ENCODE results near the gene MPND.
A peak's percentile ranks its signal among the peaks of the same experiment; 100 is the strongest.

MPND gene

DNA sequence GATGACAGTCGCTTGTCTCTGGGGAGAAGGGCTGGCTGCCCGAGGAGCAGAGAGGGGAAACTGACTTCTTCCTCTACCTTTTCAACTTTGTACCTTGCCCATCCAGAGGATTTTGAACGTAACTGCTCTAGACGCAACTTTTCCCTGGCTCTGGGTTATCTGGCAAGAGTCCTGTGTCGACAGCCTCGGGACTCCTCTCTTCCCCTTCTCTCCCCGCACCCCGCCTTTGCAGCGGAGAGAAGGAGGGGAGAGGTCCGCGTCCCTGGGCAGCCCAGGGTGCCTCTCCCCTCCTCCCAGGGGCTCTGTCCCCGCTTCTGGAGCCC is 56.4 kb downstream of the MPND start:
- H3K27ac ChIP-seq, result peak overlapping the region; percentile 83

DNA sequence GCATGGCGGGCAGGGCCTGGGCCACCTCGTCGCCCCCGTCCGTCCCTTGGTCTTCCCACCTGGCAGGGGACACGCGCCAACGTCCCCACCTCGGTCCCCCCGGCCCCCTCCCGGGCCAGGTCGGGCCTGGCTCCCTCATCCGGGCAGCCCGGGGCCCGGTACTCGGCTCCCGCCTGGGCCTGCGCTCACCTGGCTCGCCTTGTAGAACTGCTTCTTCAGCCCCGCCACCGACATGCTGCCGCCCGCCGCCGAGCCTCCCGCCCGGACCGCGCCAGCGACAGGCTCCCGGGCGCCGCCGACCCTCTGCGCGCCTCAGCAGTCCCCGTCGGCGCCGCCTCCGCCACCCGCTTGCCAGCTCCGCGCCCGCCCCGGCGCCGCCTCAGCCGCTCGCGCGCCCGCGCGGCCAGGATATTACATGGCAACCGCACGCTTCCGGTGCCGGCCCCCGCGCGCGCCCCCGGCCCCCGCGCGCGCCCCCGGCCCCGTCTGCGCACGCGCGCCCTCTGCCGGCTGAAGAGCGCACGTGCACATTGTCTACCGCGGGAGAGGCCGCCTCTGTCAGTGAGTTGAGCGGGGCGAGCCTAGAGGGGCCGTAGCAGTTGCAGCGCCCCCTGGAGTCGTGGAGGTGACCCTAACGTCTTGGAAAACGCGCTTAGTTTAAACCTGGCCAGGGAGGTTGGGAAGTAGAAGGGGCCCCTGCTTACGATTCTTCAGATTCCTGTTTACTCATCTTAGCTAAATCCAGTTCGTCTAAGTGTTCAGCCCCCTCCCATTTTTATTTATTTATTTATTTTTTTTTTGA is 57.0 kb downstream of the MPND start, which contains the start of gene SH3GL1:
Gene SH3GL1, minus strand, starts transcription at position 413 of the 802 bp plus-strand sequence. Its CDS starts 179 bp downstream, at position 234.
- peak within 1 kb of the TSS; percentile 83 for H3K27ac ChIP-seq
- TF ChIP-seq ZFX (IDR thresholded peaks at IDR 0.05; ENCODE audit: borderline replicate concordance), result no peak
- TF ChIP-seq, protein P1, sequence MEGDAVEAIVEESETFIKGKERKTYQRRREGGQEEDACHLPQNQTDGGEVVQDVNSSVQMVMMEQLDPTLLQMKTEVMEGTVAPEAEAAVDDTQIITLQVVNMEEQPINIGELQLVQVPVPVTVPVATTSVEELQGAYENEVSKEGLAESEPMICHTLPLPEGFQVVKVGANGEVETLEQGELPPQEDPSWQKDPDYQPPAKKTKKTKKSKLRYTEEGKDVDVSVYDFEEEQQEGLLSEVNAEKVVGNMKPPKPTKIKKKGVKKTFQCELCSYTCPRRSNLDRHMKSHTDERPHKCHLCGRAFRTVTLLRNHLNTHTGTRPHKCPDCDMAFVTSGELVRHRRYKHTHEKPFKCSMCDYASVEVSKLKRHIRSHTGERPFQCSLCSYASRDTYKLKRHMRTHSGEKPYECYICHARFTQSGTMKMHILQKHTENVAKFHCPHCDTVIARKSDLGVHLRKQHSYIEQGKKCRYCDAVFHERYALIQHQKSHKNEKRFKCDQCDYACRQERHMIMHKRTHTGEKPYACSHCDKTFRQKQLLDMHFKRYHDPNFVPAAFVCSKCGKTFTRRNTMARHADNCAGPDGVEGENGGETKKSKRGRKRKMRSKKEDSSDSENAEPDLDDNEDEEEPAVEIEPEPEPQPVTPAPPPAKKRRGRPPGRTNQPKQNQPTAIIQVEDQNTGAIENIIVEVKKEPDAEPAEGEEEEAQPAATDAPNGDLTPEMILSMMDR (IDR thresholded peaks at IDR 0.05), result peak; percentile 100

More for the DNA sequence above, 56.4 kb downstream of the MPND start:
- no peak for TF ChIP-seq ZFX (IDR thresholded peaks at IDR 0.05; ENCODE audit: borderline replicate concordance)
- TF ChIP-seq, protein P1 (IDR thresholded peaks at IDR 0.05), result no peak

DNA sequence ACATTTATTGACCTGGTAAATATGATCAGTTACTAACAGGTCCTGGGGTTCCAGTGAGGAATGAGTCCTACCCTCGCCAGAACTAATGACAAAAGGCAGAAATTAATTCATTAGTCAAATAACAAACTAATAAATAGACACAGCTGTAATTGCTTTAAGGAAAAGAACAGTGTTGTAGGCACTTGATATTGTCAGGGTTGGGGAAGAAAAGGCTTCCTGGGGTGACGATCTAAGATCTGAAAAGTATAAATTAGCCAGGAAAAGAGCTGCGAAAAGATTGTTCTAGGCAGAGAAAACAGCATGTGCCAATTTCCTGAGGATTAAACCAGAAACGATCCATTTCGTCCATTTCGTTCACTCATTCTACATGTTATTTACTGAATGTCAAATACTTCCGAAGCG is 58.4 kb downstream of the MPND start:
- TF ChIP-seq, protein P1 (IDR thresholded peaks at IDR 0.05), result no peak
- no peak for TF ChIP-seq ZFX (IDR thresholded peaks at IDR 0.05; ENCODE audit: borderline replicate concordance)
- H3K27ac ChIP-seq, result peak overlapping the region; percentile 83

DNA sequence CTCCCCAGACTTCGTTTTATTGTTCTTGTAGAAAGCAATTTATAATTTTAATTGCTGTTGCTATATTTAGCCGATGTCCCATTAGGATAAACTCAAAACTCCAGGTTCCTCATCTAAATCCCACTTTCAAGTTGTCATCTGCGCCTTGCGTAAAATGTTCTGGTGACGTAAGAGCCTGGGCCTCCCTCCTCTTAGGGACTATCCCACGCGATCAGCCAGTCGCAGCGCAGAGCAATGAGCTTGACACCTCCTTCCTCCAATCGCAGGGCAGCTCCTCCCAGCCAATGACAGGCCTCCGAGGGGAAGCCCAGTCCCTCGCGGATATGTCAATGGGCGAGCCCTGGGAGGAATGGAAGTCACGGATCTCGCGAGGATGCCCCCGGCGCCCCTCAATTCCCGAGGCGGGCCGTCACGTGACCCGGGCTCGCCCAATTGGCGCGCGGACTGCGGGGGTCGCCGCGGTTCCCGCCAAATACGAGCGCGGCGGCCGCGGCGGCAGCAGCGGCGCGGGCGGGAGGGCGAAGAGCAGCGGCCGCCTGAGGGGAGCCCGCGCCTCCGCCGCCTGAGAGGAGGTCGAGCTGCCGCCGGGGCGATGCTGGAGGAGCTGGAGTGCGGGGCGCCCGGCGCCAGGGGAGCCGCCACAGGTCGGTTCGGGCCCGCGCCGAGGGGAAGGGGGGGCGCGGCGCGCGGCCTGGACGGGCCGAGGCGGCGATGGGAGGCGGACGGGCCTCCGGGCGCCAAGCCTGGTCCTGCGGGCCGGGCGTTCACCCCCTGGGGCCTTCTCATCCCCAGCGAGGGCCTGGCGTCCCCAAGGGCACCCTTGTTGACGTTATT is 59.0 kb downstream of the MPND start, which contains the start of gene CHAF1A:
Gene CHAF1A, plus strand, starts transcription at position 470 of the 834 bp plus-strand sequence. Its CDS starts 123 bp downstream, at position 593.
- TF ChIP-seq, protein P1 (IDR thresholded peaks at IDR 0.05), result no peak
- no peak for TF ChIP-seq ZFX (IDR thresholded peaks at IDR 0.05; ENCODE audit: borderline replicate concordance)
- H3K27ac ChIP-seq, result peak within 1 kb of the TSS; percentile 83

DNA sequence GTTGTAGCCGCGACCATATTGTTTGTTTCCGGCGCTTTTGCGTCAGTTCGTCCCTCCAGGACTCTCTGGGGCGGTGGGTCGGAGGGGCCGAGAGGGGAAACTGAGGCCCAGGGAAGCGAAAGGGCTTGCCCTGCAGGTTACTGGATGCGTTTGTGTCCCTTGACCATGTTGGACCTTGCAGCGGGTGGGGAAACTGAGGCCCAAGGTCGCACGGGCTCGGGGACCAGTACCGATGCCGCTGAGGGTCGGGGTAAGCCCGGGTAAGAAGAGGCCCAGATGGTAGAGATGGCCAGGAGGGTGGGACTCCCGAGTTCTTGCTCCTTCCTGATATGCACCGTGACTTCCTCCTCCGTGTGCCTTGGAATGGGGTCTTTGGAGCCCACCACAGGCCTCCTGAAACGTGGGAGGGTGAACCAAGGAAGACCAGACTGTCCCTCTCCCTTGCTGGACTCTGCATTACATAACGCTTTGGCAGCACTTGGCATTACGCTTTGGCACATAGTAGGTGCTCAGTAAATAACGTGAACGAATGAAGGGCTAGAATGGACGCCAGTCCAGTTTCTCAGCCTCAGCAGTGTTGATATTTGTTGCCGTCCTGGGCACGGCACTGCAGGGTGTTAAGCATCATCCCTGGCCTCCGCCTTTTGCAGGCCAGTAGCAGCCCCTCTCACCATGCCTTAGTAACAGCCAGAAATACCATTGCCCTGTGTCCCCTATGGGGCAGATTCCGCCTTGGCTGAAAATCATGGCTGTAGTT is 59.8 kb downstream of the MPND start:
- TF ChIP-seq, protein P1 (IDR thresholded peaks at IDR 0.05), result no peak
- no peak for TF ChIP-seq ZFX (IDR thresholded peaks at IDR 0.05; ENCODE audit: borderline replicate concordance)
- peak overlapping the region; percentile 83 for H3K27ac ChIP-seq

DNA sequence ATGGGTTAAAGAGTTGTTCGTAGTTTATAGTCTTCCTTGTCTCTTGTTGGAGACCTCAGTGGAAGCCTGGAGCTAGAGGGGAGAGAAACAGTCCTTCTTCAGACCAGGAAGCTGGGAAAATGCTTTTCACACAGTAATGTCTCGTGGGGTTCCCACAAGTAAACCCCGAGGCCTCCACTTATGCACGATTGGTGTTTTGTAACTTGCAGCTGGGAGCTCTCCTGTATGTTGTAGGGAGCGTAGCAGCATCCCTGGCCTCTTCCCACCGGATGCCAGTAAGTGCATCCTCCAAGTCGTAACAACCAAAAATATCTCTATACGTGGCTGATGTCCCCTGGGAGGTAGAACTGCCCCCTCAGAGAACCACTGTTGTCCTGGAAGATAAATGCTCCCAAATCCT is 62.6 kb downstream of the MPND start:
- TF ChIP-seq, protein P1 (IDR thresholded peaks at IDR 0.05), result no peak
- TF ChIP-seq ZFX (IDR thresholded peaks at IDR 0.05; ENCODE audit: borderline replicate concordance), result no peak
- H3K27ac ChIP-seq, result 0 out of 2 replicates have a peak overlapping the region, but pooled peaks have one; percentile 26

Data from 22Rv1 (cell line).